GM20000 (cell line): ENCODE measurements around the gene SH3BP2.

Source experiments
- DNase-seq: peaks from one replicate; pipeline ENCODE4 v3.0.0; 2012; ENCODE audit warnings: low spot score
- TF ChIP-seq, protein P1 (sequence below): IDR thresholded peaks from 2 replicates; pipeline ENCODE4 v1.5.1; 2012; ENCODE audit warnings: mild to moderate bottlenecking, control low read depth; ENCODE audit errors: extremely low read depth, missing control alignments

SH3BP2 gene

DNA sequence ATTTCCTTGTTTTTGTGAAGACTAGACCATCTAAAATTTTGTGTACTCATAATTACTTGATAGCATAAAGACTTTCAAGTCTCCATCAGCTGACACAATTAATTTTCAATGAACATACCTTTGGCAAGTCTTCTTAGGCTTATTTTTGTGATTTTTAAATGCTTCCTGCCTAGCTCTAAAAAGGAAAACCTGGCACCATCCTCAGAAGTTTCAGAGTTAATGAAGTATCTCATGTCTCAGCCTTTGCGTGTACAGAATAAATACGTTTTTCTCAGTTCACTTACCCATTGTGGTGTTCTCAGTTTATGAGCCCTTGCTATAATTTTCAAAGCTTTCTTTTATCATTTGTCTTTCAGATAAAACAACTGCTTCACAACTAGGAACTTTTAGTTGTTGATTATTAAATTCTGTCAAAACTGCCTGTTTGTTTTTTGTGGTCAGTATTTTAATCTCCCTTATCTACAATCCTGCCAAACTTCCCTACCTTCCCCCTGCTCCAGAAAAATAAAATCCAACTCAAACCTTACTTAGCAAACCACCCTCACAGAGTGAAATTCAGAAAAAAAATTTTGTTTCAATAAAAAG lies 72.4 kb downstream of the SH3BP2 start:
- no peak for DNase-seq

DNA sequence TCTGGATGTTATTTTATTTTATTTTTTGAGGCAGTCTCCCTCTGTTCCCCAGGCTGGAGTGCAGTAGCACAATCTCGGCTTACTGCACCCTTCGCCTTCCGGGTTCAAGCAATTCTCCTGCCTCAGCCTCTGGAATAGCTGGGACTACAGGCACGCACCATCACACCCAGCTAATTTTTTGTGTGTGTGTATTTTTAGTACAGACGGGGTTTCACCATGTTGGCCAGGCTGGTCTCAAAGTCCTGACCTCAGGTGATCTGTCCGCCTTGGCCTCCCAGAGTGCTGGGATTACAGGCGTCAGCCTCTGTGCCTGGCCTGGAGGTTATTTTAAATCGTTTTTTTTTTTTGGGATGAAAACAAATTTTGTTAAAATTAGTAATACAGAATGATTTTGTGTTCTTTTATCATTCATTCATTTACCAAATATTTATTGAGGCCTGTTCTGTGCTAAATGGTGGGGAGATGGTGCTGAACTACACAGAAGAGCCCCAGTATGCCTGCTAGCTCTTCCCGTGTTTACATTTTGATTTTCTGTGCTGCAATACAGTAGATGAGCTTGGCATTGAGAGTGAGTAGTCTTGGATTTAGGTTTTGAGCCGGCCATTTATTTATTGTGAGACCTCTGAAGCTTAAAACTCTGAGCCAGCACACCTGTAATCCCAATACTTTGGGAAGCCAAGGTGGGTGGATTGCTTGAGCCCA lies 73.4 kb downstream of the SH3BP2 start:
- DNase-seq: no peak
- TF ChIP-seq, protein P1, sequence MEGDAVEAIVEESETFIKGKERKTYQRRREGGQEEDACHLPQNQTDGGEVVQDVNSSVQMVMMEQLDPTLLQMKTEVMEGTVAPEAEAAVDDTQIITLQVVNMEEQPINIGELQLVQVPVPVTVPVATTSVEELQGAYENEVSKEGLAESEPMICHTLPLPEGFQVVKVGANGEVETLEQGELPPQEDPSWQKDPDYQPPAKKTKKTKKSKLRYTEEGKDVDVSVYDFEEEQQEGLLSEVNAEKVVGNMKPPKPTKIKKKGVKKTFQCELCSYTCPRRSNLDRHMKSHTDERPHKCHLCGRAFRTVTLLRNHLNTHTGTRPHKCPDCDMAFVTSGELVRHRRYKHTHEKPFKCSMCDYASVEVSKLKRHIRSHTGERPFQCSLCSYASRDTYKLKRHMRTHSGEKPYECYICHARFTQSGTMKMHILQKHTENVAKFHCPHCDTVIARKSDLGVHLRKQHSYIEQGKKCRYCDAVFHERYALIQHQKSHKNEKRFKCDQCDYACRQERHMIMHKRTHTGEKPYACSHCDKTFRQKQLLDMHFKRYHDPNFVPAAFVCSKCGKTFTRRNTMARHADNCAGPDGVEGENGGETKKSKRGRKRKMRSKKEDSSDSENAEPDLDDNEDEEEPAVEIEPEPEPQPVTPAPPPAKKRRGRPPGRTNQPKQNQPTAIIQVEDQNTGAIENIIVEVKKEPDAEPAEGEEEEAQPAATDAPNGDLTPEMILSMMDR: no peak

More for the DNA sequence above, 72.4 kb downstream of the SH3BP2 start:
- TF ChIP-seq, protein P1: no peak

DNA sequence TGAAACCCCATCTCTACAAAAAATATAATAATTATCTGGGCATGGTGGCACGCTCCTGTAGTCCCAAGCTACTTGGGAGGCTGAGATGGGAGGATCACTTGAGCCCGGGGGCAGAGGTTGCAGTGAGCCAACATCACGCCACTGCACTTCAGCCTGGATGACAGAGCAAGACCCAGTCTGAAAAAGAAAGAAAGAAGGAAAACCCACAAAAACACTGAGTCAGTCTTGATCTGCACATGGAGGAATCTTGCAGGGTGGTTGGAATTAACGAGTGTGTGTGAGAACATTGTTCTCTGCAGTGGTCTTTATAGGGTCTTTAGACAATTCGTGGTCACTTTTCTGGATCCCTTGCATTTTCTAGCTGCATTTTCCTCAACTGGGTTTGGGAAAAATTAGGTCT lies 74.0 kb downstream of the SH3BP2 start:
- TF ChIP-seq, protein P1: no peak
- no peak for DNase-seq

DNA sequence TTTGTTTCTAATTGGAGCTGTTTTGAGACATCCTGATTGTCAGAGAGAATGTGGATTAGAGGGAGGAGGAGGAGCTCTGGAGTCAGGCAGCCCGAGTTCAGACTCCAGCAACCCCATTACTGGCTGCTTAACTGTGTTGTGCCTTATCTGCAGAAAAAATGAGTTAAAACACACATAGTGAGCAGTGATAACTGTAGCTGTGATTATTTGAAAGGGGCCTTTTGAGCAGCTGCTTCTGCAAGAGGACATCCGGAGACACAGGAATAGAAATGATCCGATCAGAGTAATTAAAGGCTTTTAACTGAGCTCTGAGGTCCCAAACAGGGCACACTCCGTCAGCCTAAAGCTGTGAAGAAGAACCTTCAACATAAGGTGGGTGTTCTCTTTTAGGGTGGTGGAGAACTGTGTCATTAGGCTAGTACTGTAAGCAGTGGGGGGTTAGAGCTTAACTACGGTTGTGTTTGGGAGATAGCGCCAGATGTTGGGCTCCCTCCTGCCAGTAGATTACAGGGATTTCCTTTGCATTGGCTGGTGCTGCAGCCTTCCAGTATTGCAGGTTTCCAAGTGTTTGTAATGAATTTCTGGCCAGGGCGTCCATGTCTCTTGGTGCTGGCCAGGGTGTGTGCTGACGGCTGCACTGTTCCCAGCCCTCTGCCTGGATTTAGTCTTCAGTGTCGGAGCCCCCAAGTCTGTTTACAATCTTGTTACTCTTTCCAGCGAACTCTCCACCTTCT lies 75.0 kb downstream of the SH3BP2 start:
- TF ChIP-seq, protein P1: no peak
- DNase-seq: no peak

DNA sequence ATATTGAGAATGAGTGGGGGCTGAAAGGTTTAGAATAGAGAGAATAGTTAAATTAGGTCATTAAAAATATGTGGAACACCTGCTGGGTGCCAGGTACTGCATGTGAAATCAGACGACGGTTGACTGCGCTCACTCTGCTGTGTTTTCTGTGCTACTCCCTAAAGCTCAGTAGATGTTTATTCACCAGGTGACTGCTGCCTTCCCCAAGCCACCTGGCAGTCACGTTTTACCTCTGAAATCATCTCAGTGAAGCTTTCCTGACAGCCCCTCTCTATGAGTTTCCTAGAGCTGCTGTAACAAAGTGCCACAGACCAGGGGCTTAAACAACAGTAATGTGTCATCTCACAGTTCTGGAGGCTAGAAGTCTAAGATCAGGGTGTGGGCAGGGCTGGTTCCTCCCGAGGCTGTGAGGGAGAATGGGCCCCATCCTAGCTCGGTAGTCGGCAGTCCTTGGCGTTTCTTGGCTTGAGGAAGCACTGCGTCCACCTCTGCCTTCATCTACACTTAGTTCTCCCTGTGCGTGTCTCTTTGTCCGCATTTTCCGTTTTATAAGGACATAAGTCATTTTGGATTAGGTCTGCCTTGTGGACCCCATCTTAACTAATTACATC lies 76.1 kb downstream of the SH3BP2 start:
- TF ChIP-seq, protein P1: no peak

DNA sequence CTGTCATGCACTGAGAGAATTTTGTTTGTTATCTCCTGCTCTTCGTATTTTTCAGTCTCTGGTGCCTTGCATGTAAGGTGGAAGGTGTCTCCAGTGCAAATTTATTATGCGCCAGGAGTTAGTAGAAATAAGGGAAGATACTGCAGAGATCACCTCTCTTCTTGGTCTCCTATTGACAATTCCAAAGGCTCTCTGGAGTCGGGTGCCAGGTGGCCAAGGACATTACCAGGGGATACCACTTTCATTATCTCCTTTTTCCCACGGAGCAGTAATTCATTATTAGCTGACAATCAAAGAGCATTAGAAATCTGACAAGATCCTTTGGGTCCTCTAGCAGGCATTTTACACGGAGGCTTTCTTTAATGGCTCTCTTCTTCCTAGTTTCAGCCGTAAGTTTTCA lies 76.8 kb downstream of the SH3BP2 start:
- TF ChIP-seq, protein P1: no peak
- DNase-seq: no peak

More for the DNA sequence above, 76.1 kb downstream of the SH3BP2 start:
- DNase-seq: no peak

DNA sequence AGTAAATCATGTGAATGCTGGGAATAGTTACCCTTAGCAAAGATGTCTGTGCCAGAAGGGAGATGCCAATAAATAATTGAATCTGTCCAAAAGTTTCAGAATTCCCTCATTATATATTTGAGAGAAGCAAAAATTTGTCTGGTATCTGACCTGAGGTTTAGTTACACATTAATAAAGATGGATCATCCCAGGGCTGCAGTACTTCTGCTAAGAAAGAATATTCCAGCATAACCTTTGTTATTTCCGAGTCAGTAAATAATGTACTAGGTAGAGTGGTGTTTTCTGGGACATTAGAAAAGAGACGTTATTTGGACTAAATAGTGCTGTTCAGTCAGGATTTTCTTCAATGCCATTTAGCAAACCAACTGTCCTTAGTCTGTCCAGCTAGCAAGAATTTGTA lies 77.2 kb downstream of the SH3BP2 start:
- TF ChIP-seq, protein P1: no peak

More for the DNA sequence above, 77.2 kb downstream of the SH3BP2 start:
- DNase-seq: no peak
